GM12878 (cell line): ENCODE results near the gene KCTD6. TPM values are rescaled to one million over a fixed set of nuclear protein-coding genes. Genes with fewer than 3 reads are reported as not detected.

Experiments used
- EED ChIP-seq: sonication (generic); IDR thresholded peaks from 2 replicates; pipeline ENCODE4 v1.6.1; 2016; ENCODE audit warnings: antibody characterized with exemption, low read depth
- JUND ChIP-seq: IDR thresholded peaks from 2 replicates; pipeline ENCODE4 v1.6.1; 2012; ENCODE audit warnings: low read depth, mild to moderate bottlenecking, low read length, improper control_type of control experiment, moderate library complexity
- NRF1 ChIP-seq: conservative IDR thresholded peaks from 2 replicates; pipeline ENCODE4 v1.6.1; 2011; ENCODE audit warnings: mild to moderate bottlenecking, low read depth, low read length, improper control_type of control experiment
- SREBF1 ChIP-seq: IDR thresholded peaks from 2 replicates; pipeline ENCODE4 v1.6.1; 2012; ENCODE audit warnings: mild to moderate bottlenecking, low read length
- ZSCAN29 ChIP-seq: fragments of 450-650 bp; IDR thresholded peaks from 2 replicates; pipeline ENCODE4 v1.6.1; 2017; ENCODE audit warnings: mild to moderate bottlenecking, moderate library complexity
- polyA plus RNA-seq, 11 experiments: library from polyadenylated mRNA; depleted of rRNA in 4 of 11; unstranded in 6 of 11; stranded (reverse) in 5 of 11; fragments of >200 nt; fragmentation: Nextera tagmentation in 4 of 11; fragmentation: Illumina TruSeq in 1 of 11; extraction: Ambion mirVana in 4 of 11; extraction: Trizol in 1 of 11; gene quantifications; 1 replicate in 1 of 11; 2 replicates in 10 of 11; pipeline versions ENCODE4 v1.2.1 to v1.2.3, GENCODE V29; 2011 to 2016; ENCODE audit warnings: inconsistent platforms in 2 of 11, missing spikeins in 2 of 11, low read depth in 1 of 11
- total RNA-seq, 4 experiments: library from RNA; depleted of rRNA in 3 of 4; stranded (reverse); fragments of >200 nt in 3 of 4; fragmentation: Illumina TruSeq in 1 of 4; extraction: Trizol in 1 of 4; gene quantifications; 2 replicates each; pipeline versions ENCODE4 v1.2.1 to v1.2.3, GENCODE V29; 2013 to 2021
- TF ChIP-seq, protein P1 (sequence below): IDR thresholded peaks from 2 replicates; pipeline ENCODE4 v1.6.1; 2011; ENCODE audit warnings: borderline replicate concordance, low read depth, mild to moderate bottlenecking, moderate library complexity, mixed read lengths, low read length; ENCODE audit not compliant: insufficient read depth; ENCODE audit errors: extremely low read length
- TF ChIP-seq, protein P2 (sequence below): fragments of 450-650 bp; IDR thresholded peaks from 2 replicates; pipeline ENCODE4 v1.6.1; 2018; ENCODE audit warnings: borderline replicate concordance, mild to moderate bottlenecking; ENCODE audit not compliant: partially characterized antibody
- TF ChIP-seq, protein P3 (sequence below): fragments of 450-650 bp; IDR thresholded peaks from 2 replicates; pipeline ENCODE4 v1.6.1; 2017; ENCODE audit warnings: mild to moderate bottlenecking, moderate library complexity
- TF ChIP-seq, protein P4 (sequence below): IDR thresholded peaks from 2 replicates; pipeline ENCODE4 v1.6.1; 2011; ENCODE audit warnings: mild to moderate bottlenecking, low read depth, low read length, moderate library complexity; ENCODE audit not compliant: insufficient replicate concordance

KCTD6 gene
- total and polyA plus RNA-seq, 10 of the 15 experiments (the other 5 are each of a cell fraction or from before 2014, with no cell fraction given): 5.2 to 10.7 (median 8.7) TPM

DNA sequence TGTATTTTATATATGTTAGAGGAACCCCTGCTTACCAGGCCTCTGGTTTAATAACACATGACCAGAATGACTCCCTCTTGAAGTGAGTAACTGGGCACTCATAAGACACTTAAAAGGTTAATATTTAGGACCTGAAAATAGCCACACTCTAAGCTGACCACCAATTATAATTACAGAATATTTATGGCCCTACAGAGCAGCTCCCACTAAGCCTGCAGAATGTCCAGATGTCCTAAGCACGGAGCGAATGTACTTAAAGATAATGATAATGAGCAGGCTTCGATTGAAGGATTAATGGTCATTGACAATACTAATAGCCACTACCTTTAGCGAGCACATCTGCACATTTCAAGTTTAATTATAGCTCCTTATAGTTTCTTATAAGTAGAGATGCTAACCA is 22.8 kb upstream of the KCTD6 start (continued):
- TF ChIP-seq, protein P1, sequence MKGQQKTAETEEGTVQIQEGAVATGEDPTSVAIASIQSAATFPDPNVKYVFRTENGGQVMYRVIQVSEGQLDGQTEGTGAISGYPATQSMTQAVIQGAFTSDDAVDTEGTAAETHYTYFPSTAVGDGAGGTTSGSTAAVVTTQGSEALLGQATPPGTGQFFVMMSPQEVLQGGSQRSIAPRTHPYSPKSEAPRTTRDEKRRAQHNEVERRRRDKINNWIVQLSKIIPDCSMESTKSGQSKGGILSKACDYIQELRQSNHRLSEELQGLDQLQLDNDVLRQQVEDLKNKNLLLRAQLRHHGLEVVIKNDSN: no peak
- TF ChIP-seq, protein P2, sequence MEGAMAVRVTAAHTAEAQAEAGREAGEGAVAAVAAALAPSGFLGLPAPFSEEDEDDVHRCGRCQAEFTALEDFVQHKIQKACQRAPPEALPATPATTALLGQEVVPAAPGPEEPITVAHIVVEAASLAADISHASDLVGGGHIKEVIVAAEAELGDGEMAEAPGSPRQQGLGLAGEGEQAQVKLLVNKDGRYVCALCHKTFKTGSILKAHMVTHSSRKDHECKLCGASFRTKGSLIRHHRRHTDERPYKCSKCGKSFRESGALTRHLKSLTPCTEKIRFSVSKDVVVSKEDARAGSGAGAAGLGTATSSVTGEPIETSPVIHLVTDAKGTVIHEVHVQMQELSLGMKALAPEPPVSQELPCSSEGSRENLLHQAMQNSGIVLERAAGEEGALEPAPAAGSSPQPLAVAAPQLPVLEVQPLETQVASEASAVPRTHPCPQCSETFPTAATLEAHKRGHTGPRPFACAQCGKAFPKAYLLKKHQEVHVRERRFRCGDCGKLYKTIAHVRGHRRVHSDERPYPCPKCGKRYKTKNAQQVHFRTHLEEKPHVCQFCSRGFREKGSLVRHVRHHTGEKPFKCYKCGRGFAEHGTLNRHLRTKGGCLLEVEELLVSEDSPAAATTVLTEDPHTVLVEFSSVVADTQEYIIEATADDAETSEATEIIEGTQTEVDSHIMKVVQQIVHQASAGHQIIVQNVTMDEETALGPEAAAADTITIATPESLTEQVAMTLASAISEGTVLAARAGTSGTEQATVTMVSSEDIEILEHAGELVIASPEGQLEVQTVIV: no peak
- TF ChIP-seq JUND (no peak), NRF1 (no peak), SREBF1 (no peak), EED (no peak), ZSCAN29 (no peak)
- TF ChIP-seq, protein P3, sequence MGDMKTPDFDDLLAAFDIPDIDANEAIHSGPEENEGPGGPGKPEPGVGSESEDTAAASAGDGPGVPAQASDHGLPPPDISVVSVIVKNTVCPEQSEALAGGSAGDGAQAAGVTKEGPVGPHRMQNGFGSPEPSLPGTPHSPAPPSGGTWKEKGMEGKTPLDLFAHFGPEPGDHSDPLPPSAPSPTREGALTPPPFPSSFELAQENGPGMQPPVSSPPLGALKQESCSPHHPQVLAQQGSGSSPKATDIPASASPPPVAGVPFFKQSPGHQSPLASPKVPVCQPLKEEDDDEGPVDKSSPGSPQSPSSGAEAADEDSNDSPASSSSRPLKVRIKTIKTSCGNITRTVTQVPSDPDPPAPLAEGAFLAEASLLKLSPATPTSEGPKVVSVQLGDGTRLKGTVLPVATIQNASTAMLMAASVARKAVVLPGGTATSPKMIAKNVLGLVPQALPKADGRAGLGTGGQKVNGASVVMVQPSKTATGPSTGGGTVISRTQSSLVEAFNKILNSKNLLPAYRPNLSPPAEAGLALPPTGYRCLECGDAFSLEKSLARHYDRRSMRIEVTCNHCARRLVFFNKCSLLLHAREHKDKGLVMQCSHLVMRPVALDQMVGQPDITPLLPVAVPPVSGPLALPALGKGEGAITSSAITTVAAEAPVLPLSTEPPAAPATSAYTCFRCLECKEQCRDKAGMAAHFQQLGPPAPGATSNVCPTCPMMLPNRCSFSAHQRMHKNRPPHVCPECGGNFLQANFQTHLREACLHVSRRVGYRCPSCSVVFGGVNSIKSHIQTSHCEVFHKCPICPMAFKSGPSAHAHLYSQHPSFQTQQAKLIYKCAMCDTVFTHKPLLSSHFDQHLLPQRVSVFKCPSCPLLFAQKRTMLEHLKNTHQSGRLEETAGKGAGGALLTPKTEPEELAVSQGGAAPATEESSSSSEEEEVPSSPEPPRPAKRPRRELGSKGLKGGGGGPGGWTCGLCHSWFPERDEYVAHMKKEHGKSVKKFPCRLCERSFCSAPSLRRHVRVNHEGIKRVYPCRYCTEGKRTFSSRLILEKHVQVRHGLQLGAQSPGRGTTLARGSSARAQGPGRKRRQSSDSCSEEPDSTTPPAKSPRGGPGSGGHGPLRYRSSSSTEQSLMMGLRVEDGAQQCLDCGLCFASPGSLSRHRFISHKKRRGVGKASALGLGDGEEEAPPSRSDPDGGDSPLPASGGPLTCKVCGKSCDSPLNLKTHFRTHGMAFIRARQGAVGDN: no peak
- TF ChIP-seq, protein P4, sequence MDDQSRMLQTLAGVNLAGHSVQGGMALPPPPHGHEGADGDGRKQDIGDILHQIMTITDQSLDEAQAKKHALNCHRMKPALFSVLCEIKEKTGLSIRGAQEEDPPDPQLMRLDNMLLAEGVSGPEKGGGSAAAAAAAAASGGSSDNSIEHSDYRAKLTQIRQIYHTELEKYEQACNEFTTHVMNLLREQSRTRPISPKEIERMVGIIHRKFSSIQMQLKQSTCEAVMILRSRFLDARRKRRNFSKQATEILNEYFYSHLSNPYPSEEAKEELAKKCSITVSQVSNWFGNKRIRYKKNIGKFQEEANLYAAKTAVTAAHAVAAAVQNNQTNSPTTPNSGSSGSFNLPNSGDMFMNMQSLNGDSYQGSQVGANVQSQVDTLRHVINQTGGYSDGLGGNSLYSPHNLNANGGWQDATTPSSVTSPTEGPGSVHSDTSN: no peak
